HG03354 (cell line): ENCODE results near the gene TFCP2.

Experiments
- ATAC-seq: cut with Tn5 transposase; IDR thresholded peaks from one replicate; pipeline ENCODE4 v1.9.1; 2021; ENCODE audit warnings: mild to moderate bottlenecking; ENCODE audit not compliant: unreplicated experiment, poor library complexity, severe bottlenecking

TFCP2 gene

GRCh38 chr12:51198568-51199365, 25.8 kb upstream of the TFCP2 start:
- ATAC-seq, result no peak

- ATAC-seq, result no peak
Measured at GRCh38 chr12:51197736-51198567, 25.0 kb upstream of the TFCP2 start.

GRCh38 chr12:51196547-51196946, 23.6 kb upstream of the TFCP2 start:
- no peak for ATAC-seq

GRCh38 chr12:51195841-51196240, 22.9 kb upstream of the TFCP2 start:
- no peak for ATAC-seq

- ATAC-seq, result no peak
Measured at GRCh38 chr12:51192284-51192671, 19.3 kb upstream of the TFCP2 start.

- ATAC-seq, result no peak
Measured at GRCh38 chr12:51191516-51192283, 18.8 kb upstream of the TFCP2 start.

- ATAC-seq, result no peak
Measured at GRCh38 chr12:51190820-51191219, 17.9 kb upstream of the TFCP2 start.

- ATAC-seq, result no peak
Measured at GRCh38 chr12:51189790-51190355, 16.9 kb upstream of the TFCP2 start.

GRCh38 chr12:51188359-51189051, 15.6 kb upstream of the TFCP2 start:
- ATAC-seq, result no peak

- no peak for ATAC-seq
Measured at GRCh38 chr12:51187370-51187987, 14.5 kb upstream of the TFCP2 start.

- ATAC-seq, result no peak
Measured at GRCh38 chr12:51186465-51187085, 13.6 kb upstream of the TFCP2 start.

- no peak for ATAC-seq
Measured at GRCh38 chr12:51185171-51185717, 12.3 kb upstream of the TFCP2 start.

GRCh38 chr12:51183816-51184215, 10.9 kb upstream of the TFCP2 start:
- no peak for ATAC-seq

GRCh38 chr12:51183349-51183748, 10.4 kb upstream of the TFCP2 start:
- no peak for ATAC-seq

GRCh38 chr12:51181558-51181957, 8.6 kb upstream of the TFCP2 start:
- ATAC-seq, result no peak

GRCh38 chr12:51177897-51178296, 5.0 kb upstream of the TFCP2 start:
- ATAC-seq, result no peak

GRCh38 chr12:51174501-51174900, 1.6 kb upstream of the TFCP2 start:
- ATAC-seq, result no peak

- peak; percentile 6 for ATAC-seq
Measured at GRCh38 chr12:51171884-51172514, 936 bp downstream of the TFCP2 start.
